Heart right ventricle (tissue), 16 donors: Measurements from ENCODE around the gene MUC4. TPM values are rescaled to one million over a fixed set of nuclear protein-coding genes. Genes with fewer than 3 reads are reported as not detected.
A peak's percentile ranks its signal among the peaks of the same experiment; 100 is the strongest.

Experiments used
- ATAC-seq, 8 donors: fragments of 200-7000 bp; cut with Tn5 transposase; one replicate each; pipeline ENCODE4 v1.9.1; 2020; ENCODE audit warnings: mild to moderate bottlenecking in 8 of 8, moderate library complexity in 8 of 8, moderate number of reproducible peaks in 1 of 8
- DNase-seq, 2 donors: peaks; one replicate each; pipeline ENCODE4 v3.0.0-alpha.2; 2020
- H3K27ac ChIP-seq, 10 donors: fragments of 200-600 bp; sonication (generic) in 2 of 10; one replicate each; pipeline versions ENCODE4 v1.5.0 to v1.8.0; 2020 to 2022; ENCODE audit warnings: mild to moderate bottlenecking in 3 of 10
- H3K27me3 ChIP-seq, 7 donors: fragments of 200-600 bp; one replicate each; pipeline ENCODE4 v1.8.0; 2021 to 2022; ENCODE audit warnings: mild to moderate bottlenecking in 2 of 7
- H3K36me3 ChIP-seq, 9 donors: fragments of 200-600 bp; sonication (generic) in 1 of 9; one replicate each; pipeline versions ENCODE4 v1.5.0 to v1.8.0; 2020 to 2022; ENCODE audit warnings: mild to moderate bottlenecking in 2 of 9
- H3K4me1 ChIP-seq, 9 donors: fragments of 200-600 bp; sonication (generic) in 1 of 9; one replicate each; pipeline versions ENCODE4 v1.5.0 to v1.8.0; 2020 to 2022; ENCODE audit warnings: mild to moderate bottlenecking in 4 of 9
- H3K4me3 ChIP-seq, 10 donors: fragments of 200-600 bp; sonication (generic) in 2 of 10; one replicate each; pipeline versions ENCODE4 v1.5.0 to v1.8.0; 2020 to 2022; ENCODE audit warnings: mild to moderate bottlenecking in 7 of 10, moderate library complexity in 2 of 10
- H3K9me3 ChIP-seq, 11 donors: fragments of 200-600 bp in 10 of 11; sonication (generic) in 2 of 11; one replicate each; pipeline versions ENCODE4 v1.5.0 to v1.8.0; 2013 to 2022; ENCODE audit warnings: mild to moderate bottlenecking in 2 of 11, control low read depth in 1 of 11, moderate library complexity in 1 of 11
- WGBS, 2 donors: extraction: QIAGEN DNeasy Blood & Tissue Kit; methylation state at CpG; one replicate each; pipeline ENCODE4 v1.1.7; 2013; ENCODE audit warnings: inconsistent platforms in 1 of 2; 5-methylcytosine and 5-hydroxymethylcytosine counted together
- intact Hi-C, 10 donors: fragments of 100-400 bp; cut with DNase I; formaldehyde crosslinking; loops; one replicate each; pipeline versions ENCODE4 v1.11.1 to v1.14.2; 2022
- polyA plus RNA-seq, 2 donors: library from polyadenylated mRNA; stranded (reverse); fragments of 200-250 nt; gene quantifications; one replicate each; pipeline ENCODE4 v1.2.3, GENCODE V29; 2013
- total RNA-seq, 10 donors: library from RNA; stranded (reverse); fragmentation: NEBNext Ultra II Directional in 3 of 10; extraction: Animal tissue kit (Norgen Biotek cat#: 25700) in 3 of 10; gene quantifications; one replicate each; pipeline versions ENCODE4 v1.2.1 to v1.2.4, GENCODE V29; 2021 to 2023
- TF ChIP-seq, protein P1 (sequence below), 9 donors: fragments of 200-600 bp; sonication (generic) in 2 of 9; IDR thresholded peaks; one replicate each; pipeline versions ENCODE4 v1.5.0 to v1.8.0; 2021 to 2022; ENCODE audit warnings: antibody characterized with exemption in 9 of 9, mild to moderate bottlenecking in 5 of 9, moderate library complexity in 1 of 9
- donor health status: Arrhythmogenic right ventricular cardiomyopathy.
- donor health status: ischemic (EF 13 %, LVEDD 7.1; RV severe dilation, severe dysfunction).
- donor health status: healthy with polysubstance abuse.
- donor health status: DM: no; HTN: yes; CAD: no.
- donor health status: DM: no; HTN: no; CAD: no.
- donor health status: ischemic (EF 25% LVEDD 6.9; RV normal size, moderate dysfunction).
- donor health status: ischemic (EF 25% LVEDD 5.7; RV mildly dilated, moderate dysfunction).
- donor health status: healthy.
- donor health status: DM: yes; HTN: yes; CAD: no.
- donor health status: Ischemic cardiomyopathy.
- donor health status: ischemic (EF 35%, LVEDD 5.7; RV mildly dilated, moderate dysfunction).
- donor health status: nonischemic (EF 11% LVEDD 7.7; RV severe dilation, severe dysfunction).
- donor health status: DM: yes; HTN: yes; CAD: no.
- donor health status: PGD.
- donor health status: ischemic (EF 29% LVEDD 5.4; RV normal size, mild dysfunction).
- donor health status: nonischemic (EF 23%, LVEDD 6.1; RV moderate dilation, normal function).

MUC4 gene
- total and polyA plus RNA-seq, 12 donors: 0.01 TPM; not detected in 11

DNA sequence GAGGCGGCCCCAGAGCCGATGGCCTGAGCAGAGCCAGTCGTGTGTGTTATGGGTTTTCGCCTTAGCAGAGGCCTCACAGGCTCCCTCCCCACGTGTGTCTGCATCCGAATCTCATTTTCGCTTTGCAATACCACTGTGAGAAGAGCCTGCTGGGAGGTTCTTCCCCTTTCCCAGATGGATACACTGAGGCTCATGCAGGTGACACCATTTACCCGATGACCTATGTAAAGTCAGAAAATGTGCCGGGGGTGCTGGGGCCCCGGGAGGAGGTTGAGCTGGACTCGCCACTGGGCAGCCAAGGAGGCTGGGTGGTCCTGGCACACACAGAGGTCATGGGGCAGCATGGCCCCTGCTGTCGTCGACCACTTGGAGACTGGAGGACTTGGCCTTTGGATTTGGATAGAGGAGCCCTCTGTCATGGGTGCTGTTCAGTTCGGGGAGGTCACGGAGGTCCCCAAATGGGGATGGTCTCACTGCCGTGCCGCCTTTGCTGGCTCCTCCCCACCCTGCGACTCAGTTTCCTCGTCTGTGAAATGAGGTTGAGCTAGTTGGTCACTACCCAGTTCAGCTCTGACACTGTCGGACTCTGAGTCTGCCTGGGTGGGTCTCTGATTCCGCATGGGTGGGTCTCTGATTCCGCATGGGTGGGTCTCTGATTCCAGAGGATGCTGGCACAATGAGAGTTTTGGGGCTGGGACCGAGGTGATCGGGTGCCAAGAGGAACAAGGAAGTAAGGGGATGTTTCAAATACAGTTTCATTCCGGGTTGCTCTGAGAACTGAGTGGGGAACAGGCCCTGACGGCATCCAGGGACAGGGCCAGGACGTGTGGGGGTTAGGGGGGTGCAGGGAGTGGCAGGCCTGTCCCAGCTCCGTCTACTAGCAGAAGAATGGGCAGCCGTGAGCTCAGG is 23.2 kb upstream of the MUC4 start:
- ATAC-seq (no peak), DNase-seq (no peak)
- Histone ChIP-seq H3K4me1 (peaks cover 0 to 3% (median 0%) of the 10 kb centered on the region in 9 donors), H3K27me3 (peaks cover 0 to 27% (median 12%) of the 10 kb centered on the region in 7 donors), H3K4me3 (no peak overlapping the region), H3K9me3 (no peaks in the 10 kb centered on the region), H3K27ac (no peak overlapping the region), H3K36me3 (no peaks in the 10 kb centered on the region)
- 88% methylated on average over 29 of the region's 29 CpGs for WGBS, 2 donors
- intact Hi-C loops: no loop called here
- TF ChIP-seq, protein P1, sequence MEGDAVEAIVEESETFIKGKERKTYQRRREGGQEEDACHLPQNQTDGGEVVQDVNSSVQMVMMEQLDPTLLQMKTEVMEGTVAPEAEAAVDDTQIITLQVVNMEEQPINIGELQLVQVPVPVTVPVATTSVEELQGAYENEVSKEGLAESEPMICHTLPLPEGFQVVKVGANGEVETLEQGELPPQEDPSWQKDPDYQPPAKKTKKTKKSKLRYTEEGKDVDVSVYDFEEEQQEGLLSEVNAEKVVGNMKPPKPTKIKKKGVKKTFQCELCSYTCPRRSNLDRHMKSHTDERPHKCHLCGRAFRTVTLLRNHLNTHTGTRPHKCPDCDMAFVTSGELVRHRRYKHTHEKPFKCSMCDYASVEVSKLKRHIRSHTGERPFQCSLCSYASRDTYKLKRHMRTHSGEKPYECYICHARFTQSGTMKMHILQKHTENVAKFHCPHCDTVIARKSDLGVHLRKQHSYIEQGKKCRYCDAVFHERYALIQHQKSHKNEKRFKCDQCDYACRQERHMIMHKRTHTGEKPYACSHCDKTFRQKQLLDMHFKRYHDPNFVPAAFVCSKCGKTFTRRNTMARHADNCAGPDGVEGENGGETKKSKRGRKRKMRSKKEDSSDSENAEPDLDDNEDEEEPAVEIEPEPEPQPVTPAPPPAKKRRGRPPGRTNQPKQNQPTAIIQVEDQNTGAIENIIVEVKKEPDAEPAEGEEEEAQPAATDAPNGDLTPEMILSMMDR (IDR thresholded peaks at IDR 0.05): no peak

DNA sequence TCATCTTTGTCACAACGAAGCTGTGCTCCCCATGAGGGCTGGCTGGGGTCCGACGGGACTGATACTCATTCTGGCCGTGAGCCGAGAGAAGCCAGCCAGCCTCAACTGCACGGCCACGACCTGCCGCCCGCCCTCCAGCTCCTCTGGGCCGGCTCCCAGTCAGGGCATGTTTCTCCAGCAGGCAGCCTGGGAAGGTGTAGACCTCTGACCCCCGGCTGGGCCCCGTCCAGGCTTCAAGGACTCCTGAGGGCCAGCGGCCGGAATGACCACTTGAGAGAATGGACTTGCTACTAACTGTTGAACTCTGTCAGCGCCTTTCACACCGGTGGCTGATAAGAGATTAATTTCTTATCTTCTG is 18.1 kb upstream of the MUC4 start:
- WGBS, 2 donors: 69 to 75% methylated on average over 16 of the region's 16 CpGs
- no peak overlapping the region for H3K27ac ChIP-seq
- TF ChIP-seq, protein P1 (IDR thresholded peaks at IDR 0.05): no peak
- H3K4me3 ChIP-seq: no peak overlapping the region
- no peak for DNase-seq
- no peaks in the 10 kb centered on the region for H3K4me1 ChIP-seq
- ATAC-seq: peak in 1 of 8 donors; percentile 13
- H3K27me3 ChIP-seq: peaks cover 0 to 17% (median 4%) of the 10 kb centered on the region in 7 donors
- no peaks in the 10 kb centered on the region for H3K9me3 ChIP-seq
- intact Hi-C loops: no loop called here
- H3K36me3 ChIP-seq: no peaks in the 10 kb centered on the region

DNA sequence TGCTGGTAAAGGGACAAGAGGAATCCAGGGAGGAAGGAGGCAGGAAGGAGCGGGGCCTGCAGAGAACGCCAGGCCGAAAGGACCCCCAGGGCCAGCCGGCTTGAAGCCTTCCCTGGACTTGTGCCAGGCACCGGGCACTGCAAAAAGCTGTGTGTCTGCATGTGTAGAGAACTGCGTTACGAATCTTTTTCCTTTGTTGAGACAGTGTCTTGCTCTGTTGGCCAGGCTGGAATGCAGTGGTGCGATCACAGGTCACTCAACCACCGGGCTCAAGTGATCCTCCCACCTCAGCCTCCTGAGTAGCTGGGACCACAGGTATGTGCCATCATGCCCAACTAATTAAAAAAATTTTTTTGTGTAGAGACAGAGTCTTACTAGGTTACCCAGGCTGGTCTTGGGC is 17.0 kb upstream of the MUC4 start:
- intact Hi-C loops: no loop called here
- Histone ChIP-seq H3K27me3 (peaks cover 0 to 22% (median 7%) of the 10 kb centered on the region in 7 donors), H3K4me3 (no peak overlapping the region), H3K27ac (no peak overlapping the region), H3K4me1 (no peaks in the 10 kb centered on the region), H3K9me3 (no peaks in the 10 kb centered on the region), H3K36me3 (no peaks in the 10 kb centered on the region)
- ATAC-seq (no peak), DNase-seq (no peak)
- WGBS, 2 donors: 78 to 87% methylated on average over 9 of the region's 9 CpGs
- TF ChIP-seq, protein P1 (IDR thresholded peaks at IDR 0.05): no peak

DNA sequence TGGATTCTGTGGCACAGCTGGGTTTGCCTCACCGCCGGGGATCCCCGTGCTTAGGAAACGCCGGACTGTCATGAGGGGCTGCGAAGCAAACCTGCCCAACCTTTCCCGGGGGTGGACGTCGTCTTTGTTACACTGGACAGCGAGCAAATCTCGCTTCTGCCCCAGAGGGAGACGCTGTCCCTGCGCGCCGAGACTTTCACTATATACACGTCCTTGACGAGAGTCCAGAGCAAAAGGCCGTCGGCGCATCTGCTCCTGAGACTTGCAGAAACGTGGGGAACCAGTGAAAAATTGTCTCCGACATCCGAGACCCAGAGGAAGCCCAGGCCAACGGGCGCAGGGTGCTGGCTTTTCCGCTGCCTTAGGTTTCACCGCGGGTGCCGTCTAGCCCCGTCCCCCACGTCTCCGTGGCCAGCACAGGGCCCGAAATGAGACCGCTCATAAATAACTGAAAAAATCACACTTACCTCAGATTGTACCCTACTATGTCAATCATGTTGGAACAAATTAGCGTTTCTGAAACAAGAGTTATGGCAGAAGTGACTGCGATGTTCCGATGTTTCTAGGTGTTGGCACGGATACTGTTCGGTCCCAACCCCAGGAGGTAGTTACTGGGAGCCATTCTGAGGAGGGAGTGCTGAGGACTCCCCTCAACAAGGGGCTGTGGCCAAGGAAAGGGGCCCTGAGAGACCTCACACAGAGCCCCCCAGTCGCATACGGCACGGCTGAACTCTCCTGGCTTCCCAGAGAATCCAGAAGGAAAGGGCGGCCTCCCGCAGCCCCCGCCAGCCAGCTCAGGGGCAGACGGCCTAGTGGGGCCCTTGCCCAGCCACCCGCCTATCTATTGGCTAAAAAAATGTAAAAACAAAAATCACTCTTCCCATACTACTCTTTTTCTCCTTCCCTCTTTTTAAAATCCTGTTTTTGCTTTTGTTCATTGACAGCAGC is 14.4 kb upstream of the MUC4 start:
- TF ChIP-seq, protein P1 (IDR thresholded peaks at IDR 0.05): no peak
- H3K27ac ChIP-seq: no peak overlapping the region
- no peak overlapping the region for H3K4me3 ChIP-seq
- DNase-seq: no peak
- H3K4me1 ChIP-seq: peaks cover 0 to 3% (median 0%) of the 10 kb centered on the region in 9 donors
- H3K36me3 ChIP-seq: no peaks in the 10 kb centered on the region
- no peaks in the 10 kb centered on the region for H3K9me3 ChIP-seq
- intact Hi-C loops: no loop called here
- 89 to 95% methylated on average over 47 of the region's 47 CpGs for WGBS, 2 donors
- H3K27me3 ChIP-seq: peaks cover 0 to 44% (median 20%) of the 10 kb centered on the region in 7 donors
- ATAC-seq: no peak
